Upper lobe of left lung (tissue), 6 donors: ENCODE results near the gene EXOC7. TPM values are rescaled to one million over a fixed set of nuclear protein-coding genes. Genes with fewer than 3 reads are reported as not detected.
"Not testable (repeated sequence)": the region's sequence is repeated elsewhere in the genome, so short reads cannot be mapped to it uniquely, and the experiment has no call there.

Source experiments
- ATAC-seq, 2 donors: fragments of 200-7000 bp; cut with Tn5 transposase; one replicate each; pipeline ENCODE4 v1.9.1; 2022; ENCODE audit warnings: mild to moderate bottlenecking in 2 of 2, moderate library complexity in 2 of 2; ENCODE audit not compliant: low FRiP score in 2 of 2
- DNase-seq, 2 donors: peaks; one replicate each; pipeline ENCODE4 v3.0.0-alpha.2; 2019 to 2020
- H3K27ac ChIP-seq, 4 donors: fragments of 200-600 bp; sonication (generic); one replicate each; pipeline ENCODE4 v1.5.1; 2016 to 2019
- H3K27me3 ChIP-seq, 4 donors: fragments of 200-600 bp; sonication (generic); one replicate each; pipeline ENCODE4 v1.5.1; 2017 to 2019
- H3K36me3 ChIP-seq, 4 donors: fragments of 200-600 bp; sonication (generic); one replicate each; pipeline ENCODE4 v1.5.1; 2016 to 2019
- H3K4me1 ChIP-seq, 4 donors: fragments of 200-600 bp; sonication (generic); one replicate each; pipeline ENCODE4 v1.5.1; 2018 to 2019
- H3K4me3 ChIP-seq, 4 donors: fragments of 200-600 bp; sonication (generic); one replicate each; pipeline ENCODE4 v1.5.1; 2017 to 2019; ENCODE audit warnings: mild to moderate bottlenecking in 2 of 4, moderate library complexity in 1 of 4
- H3K9me3 ChIP-seq, 4 donors: fragments of 200-600 bp; sonication (generic); one replicate each; pipeline ENCODE4 v1.5.1; 2018 to 2019
- EP300 ChIP-seq, 4 donors: sonication (generic); formaldehyde crosslinking; IDR thresholded peaks; one replicate each; pipeline ENCODE4 v1.5.1; 2017; ENCODE audit warnings: antibody characterized with exemption in 4 of 4, control low read depth in 2 of 4
- POLR2A ChIP-seq, 4 donors: fragments of 450-650 bp; IDR thresholded peaks; one replicate each; pipeline ENCODE4 v1.5.1; 2016 to 2017; ENCODE audit warnings: antibody characterized with exemption in 4 of 4, mild to moderate bottlenecking in 2 of 4
- POLR2AphosphoS5 ChIP-seq, 2 donors: sonication (generic); formaldehyde crosslinking; IDR thresholded peaks; one replicate each; pipeline ENCODE4 v1.5.1; 2017; ENCODE audit warnings: antibody characterized with exemption in 2 of 2
- WGBS, 2 donors: methylation state at CpG; one replicate each; pipeline ENCODE4 v1.1.5; 2017 to 2018; 5-methylcytosine and 5-hydroxymethylcytosine counted together
- total RNA-seq, 6 donors: library from RNA; depleted of rRNA in 4 of 6; stranded (reverse); fragments of >200 nt in 4 of 6; gene quantifications; one replicate each; pipeline versions ENCODE4 v1.1.0 to v1.2.1, GENCODE V29; 2016 to 2021
- TF ChIP-seq, protein P1 (sequence below), 6 experiments: fragments of 450-650 bp in 4 of 6; fragments of 200-600 bp in 2 of 6; sonication (generic) in 2 of 6; IDR thresholded peaks; one replicate each; pipeline ENCODE4 v1.5.1; 2016 to 2019; ENCODE audit warnings: antibody characterized with exemption in 6 of 6
- donor health status: DM: no; HTN: no; CAD: no; lungs with moderate emphysema.
- donor health status: DM: no; HTN: yes; CAD: no; lungs with severe emphysema.

Gene EXOC7
- total RNA-seq, 6 donors from 2014 or later, result 69.4 to 233 (median 103) TPM

- Histone ChIP-seq H3K9me3 (no peaks in the 10 kb centered on the region), H3K27ac (peak overlapping the region in 1 of 4 donors; percentile 19), H3K27me3 (no peaks in the 10 kb centered on the region), H3K4me1 (peaks cover 0 to 19% (median 7%) of the 10 kb centered on the region in 4 donors), H3K4me3 (no peak overlapping the region), H3K36me3 (peaks cover 36 to 96% (median 71%) of the 10 kb centered on the region in 4 donors)
- DNase-seq (no peak), ATAC-seq (no peak)
- no peak for TF ChIP-seq POLR2A (IDR thresholded peaks at IDR 0.05)
- peak in 1 of 2 donors; percentile 6 for TF ChIP-seq POLR2AphosphoS5 (IDR thresholded peaks at IDR 0.05)
- 76 to 81% methylated on average over 3 of the region's 3 CpGs for WGBS, 2 donors
Measured at GRCh38 chr17:76049239-76049638, 54.3 kb downstream of the EXOC7 start.

GRCh38 chr17:76048711-76049110 is 54.9 kb downstream of the EXOC7 start:
- Histone ChIP-seq H3K27me3 (no peaks in the 10 kb centered on the region), H3K36me3 (peaks cover 41 to 96% (median 73%) of the 10 kb centered on the region in 4 donors), H3K27ac (no peak overlapping the region), H3K4me1 (peaks cover 0 to 16% (median 7%) of the 10 kb centered on the region in 4 donors), H3K9me3 (no peaks in the 10 kb centered on the region), H3K4me3 (no peak overlapping the region)
- DNase-seq, result no peak
- ATAC-seq, result no peak
- 74 to 79% methylated on average over 9 of the region's 9 CpGs for WGBS, 2 donors
- no peak for TF ChIP-seq POLR2AphosphoS5 (IDR thresholded peaks at IDR 0.05)
- TF ChIP-seq POLR2A (IDR thresholded peaks at IDR 0.05), result no peak
- TF ChIP-seq, protein P1, sequence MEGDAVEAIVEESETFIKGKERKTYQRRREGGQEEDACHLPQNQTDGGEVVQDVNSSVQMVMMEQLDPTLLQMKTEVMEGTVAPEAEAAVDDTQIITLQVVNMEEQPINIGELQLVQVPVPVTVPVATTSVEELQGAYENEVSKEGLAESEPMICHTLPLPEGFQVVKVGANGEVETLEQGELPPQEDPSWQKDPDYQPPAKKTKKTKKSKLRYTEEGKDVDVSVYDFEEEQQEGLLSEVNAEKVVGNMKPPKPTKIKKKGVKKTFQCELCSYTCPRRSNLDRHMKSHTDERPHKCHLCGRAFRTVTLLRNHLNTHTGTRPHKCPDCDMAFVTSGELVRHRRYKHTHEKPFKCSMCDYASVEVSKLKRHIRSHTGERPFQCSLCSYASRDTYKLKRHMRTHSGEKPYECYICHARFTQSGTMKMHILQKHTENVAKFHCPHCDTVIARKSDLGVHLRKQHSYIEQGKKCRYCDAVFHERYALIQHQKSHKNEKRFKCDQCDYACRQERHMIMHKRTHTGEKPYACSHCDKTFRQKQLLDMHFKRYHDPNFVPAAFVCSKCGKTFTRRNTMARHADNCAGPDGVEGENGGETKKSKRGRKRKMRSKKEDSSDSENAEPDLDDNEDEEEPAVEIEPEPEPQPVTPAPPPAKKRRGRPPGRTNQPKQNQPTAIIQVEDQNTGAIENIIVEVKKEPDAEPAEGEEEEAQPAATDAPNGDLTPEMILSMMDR (IDR thresholded peaks at IDR 0.05), result no peak
- no peak for TF ChIP-seq EP300 (IDR thresholded peaks at IDR 0.05)

- ATAC-seq (no peak), DNase-seq (no peak)
- 85 to 90% methylated on average over 9 of the region's 9 CpGs for WGBS, 2 donors
- Histone ChIP-seq H3K27ac (no peak overlapping the region), H3K27me3 (no peaks in the 10 kb centered on the region), H3K4me1 (peaks cover 0 to 12% (median 7%) of the 10 kb centered on the region in 4 donors), H3K4me3 (no peak overlapping the region), H3K36me3 (peaks cover 47 to 96% (median 79%) of the 10 kb centered on the region in 4 donors), H3K9me3 (no peaks in the 10 kb centered on the region)
- no peak for TF ChIP-seq EP300 (IDR thresholded peaks at IDR 0.05)
- no peak for TF ChIP-seq POLR2AphosphoS5 (IDR thresholded peaks at IDR 0.05)
- TF ChIP-seq, protein P1 (IDR thresholded peaks at IDR 0.05), result no peak
- TF ChIP-seq POLR2A (IDR thresholded peaks at IDR 0.05), result no peak
Measured at GRCh38 chr17:76048025-76048605, 55.5 kb downstream of the EXOC7 start.

GRCh38 chr17:76046064-76046463 is 57.5 kb downstream of the EXOC7 start:
- TF ChIP-seq, protein P1 (IDR thresholded peaks at IDR 0.05), result no peak
- no peak for TF ChIP-seq POLR2AphosphoS5 (IDR thresholded peaks at IDR 0.05)
- no peak for TF ChIP-seq POLR2A (IDR thresholded peaks at IDR 0.05)
- no peak for TF ChIP-seq EP300 (IDR thresholded peaks at IDR 0.05)
- Histone ChIP-seq H3K36me3 (peaks cover 55 to 100% (median 92%) of the 10 kb centered on the region in 4 donors), H3K4me3 (no peak overlapping the region), H3K27me3 (no peaks in the 10 kb centered on the region), H3K9me3 (no peaks in the 10 kb centered on the region), H3K4me1 (peaks cover 0 to 12% (median 2%) of the 10 kb centered on the region in 4 donors), H3K27ac (no peak overlapping the region)
- DNase-seq (no peak), ATAC-seq (no peak)
- 93% methylated on average over 8 of the region's 8 CpGs for WGBS, 2 donors

DNA sequence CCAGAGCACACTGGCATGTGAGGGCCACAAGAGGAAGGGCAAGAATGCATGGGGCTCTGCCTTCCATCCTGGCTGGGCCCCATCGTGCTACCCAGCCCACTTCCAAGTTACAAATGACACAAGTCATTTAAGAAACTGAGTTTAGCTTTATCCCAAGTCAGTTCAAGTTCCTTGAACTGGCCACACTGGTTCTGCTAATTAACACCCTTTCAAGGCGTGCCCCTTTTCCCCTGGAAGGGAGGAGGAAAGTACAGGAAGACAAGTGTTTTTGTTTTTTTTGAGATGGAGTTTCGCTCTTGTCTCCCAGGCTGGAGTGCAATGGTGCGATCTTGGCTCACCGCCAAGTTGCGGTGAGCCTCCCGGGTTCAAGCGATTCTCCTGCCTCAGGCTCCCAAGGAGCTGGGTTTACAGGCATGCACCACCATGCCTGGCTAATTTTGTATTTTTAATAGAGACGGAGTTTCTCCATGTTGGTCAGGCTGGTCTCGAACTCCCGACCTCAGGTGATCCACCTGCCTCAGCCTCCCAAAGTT is 59.0 kb downstream of the EXOC7 start:
- H3K27me3 ChIP-seq, H3K4me1 ChIP-seq, H3K9me3 ChIP-seq, DNase-seq, ATAC-seq, H3K4me3 ChIP-seq, H3K27ac ChIP-seq: not testable (repeated sequence)
- H3K36me3 ChIP-seq, result peaks cover 63 to 100% (median 98%) of the 10 kb centered on the region in 4 donors
- WGBS, 2 donors, result 65 to 70% methylated on average over 11 of the region's 11 CpGs

GRCh38 chr17:76042868-76043267 is 60.7 kb downstream of the EXOC7 start:
- H3K4me1 ChIP-seq, H3K27ac ChIP-seq, H3K9me3 ChIP-seq, H3K27me3 ChIP-seq, DNase-seq, ATAC-seq, H3K4me3 ChIP-seq: not testable (repeated sequence)
- WGBS, 2 donors, result 89 to 97% methylated on average over 3 of the region's 3 CpGs
- peaks cover 63 to 100% (median 95%) of the 10 kb centered on the region in 4 donors for H3K36me3 ChIP-seq
